GM12878 (cell line): ENCODE measurements around the gene HUWE1. TPM values are rescaled to one million over a fixed set of nuclear protein-coding genes. Genes with fewer than 3 reads are reported as not detected.
A peak's percentile ranks its signal among the peaks of the same experiment; 100 is the strongest.

ENCODE experiments used
- ATAC-seq: fragments of 200-7000 bp; cut with Tn5 transposase; 3 replicates; pipeline ENCODE4 v1.9.1; 2020; ENCODE audit warnings: mild to moderate bottlenecking, moderate library complexity
- BruUV-seq: library from RNA; stranded (reverse); fragments of 400-500 nt; replicated peaks from 2 replicates; lab custom pipeline; 2021; lab: Mats Ljungman, UMichigan
- CTCF ChIA-PET: fragments of 300-600 bp; sonication (Branson Sonifier 250); formaldehyde crosslinking; extraction: SDS; loops from one replicate; lab custom pipeline; 2021; ENCODE audit warnings: inconsistent platforms; lab: Yijun Ruan, JAX
- POLR2A ChIA-PET: fragments of 350-600 bp; formaldehyde crosslinking; extraction: SDS; loops from one replicate; lab custom pipeline; 2021; ENCODE audit warnings: inconsistent platforms; lab: Charles Lee
- RAD21 ChIA-PET: fragments of 300-600 bp; sonication (Branson Sonifier 250); formaldehyde crosslinking; loops from one replicate; lab custom pipeline; 2023; ENCODE audit warnings: antibody characterized with exemption; ENCODE audit not compliant: unreplicated experiment; lab: Charles Lee
- SMC1A ChIA-PET: fragments of 300-600 bp; sonication (Branson Sonifier 250); formaldehyde crosslinking; loops from one replicate; lab custom pipeline; 2023; ENCODE audit not compliant: unreplicated experiment, uncharacterized antibody; lab: Charles Lee
- DNase-seq: peaks from one replicate; pipeline ENCODE4 v3.0.0-alpha.2; 2011; ENCODE audit warnings: low read depth, low spot score
- FAIRE-seq: peaks from 3 replicates; lab custom pipeline; 2011; peaks lifted over from hg19 to GRCh38; lab: Jason Lieb, UNC
- H2AFZ ChIP-seq: 2 replicates; pipeline ENCODE4 v1.6.0; 2011; ENCODE audit warnings: low read depth, low read length, control low read depth; ENCODE audit not compliant: control insufficient read depth
- H3K27ac ChIP-seq: 2 replicates; pipeline ENCODE4 v1.5.1; 2011; ENCODE audit warnings: control low read depth; ENCODE audit not compliant: control insufficient read depth, insufficient read depth
- H3K27me3 ChIP-seq, 2 experiments: replicated peaks in 1 of 2; 2 replicates each; pipeline versions ENCODE4 v1.6.0 to v1.6.1; 2011; ENCODE audit warnings: low read length in 1 of 2; ENCODE audit not compliant: control insufficient read depth in 2 of 2, insufficient read depth in 2 of 2
- H3K36me3 ChIP-seq, 2 experiments: 2 replicates each; pipeline ENCODE4 v1.5.1; 2011; ENCODE audit warnings: low read length in 1 of 2; ENCODE audit not compliant: control insufficient read depth in 2 of 2, insufficient read depth in 2 of 2
- H3K4me1 ChIP-seq: 2 replicates; pipeline ENCODE4 v1.6.1; 2011; ENCODE audit warnings: mild to moderate bottlenecking, low read length, moderate library complexity, mixed read lengths; ENCODE audit not compliant: control insufficient read depth, insufficient read depth
- H3K4me2 ChIP-seq: 2 replicates; pipeline ENCODE4 v1.6.0; 2011; ENCODE audit warnings: control low read depth; ENCODE audit not compliant: control insufficient read depth, insufficient read depth
- H3K4me3 ChIP-seq: fragments of 200-600 bp; sonication (generic); 2 replicates; pipeline ENCODE4 v1.5.1; 2016
- H3K79me2 ChIP-seq: 2 replicates; pipeline ENCODE4 v1.6.0; 2011; ENCODE audit warnings: low read length; ENCODE audit not compliant: control insufficient read depth, insufficient read depth
- H3K9ac ChIP-seq: 2 replicates; pipeline ENCODE4 v1.8.0; 2011; ENCODE audit warnings: low read length, control low read depth, mixed read lengths; ENCODE audit not compliant: control insufficient read depth, insufficient read depth
- H3K9me3 ChIP-seq: replicated peaks from 3 replicates; pipeline ENCODE4 v1.5.1; 2011; ENCODE audit warnings: mild to moderate bottlenecking, low read length; ENCODE audit not compliant: control insufficient read depth, insufficient read depth
- H4K20me1 ChIP-seq: 2 replicates; pipeline ENCODE4 v1.6.0; 2011; ENCODE audit not compliant: control insufficient read depth, insufficient read depth
- ATF2 ChIP-seq: IDR thresholded peaks from 2 replicates; pipeline ENCODE4 v1.6.1; 2012; ENCODE audit warnings: low read length, inconsistent platforms
- ATF7 ChIP-seq: fragments of 450-650 bp; IDR thresholded peaks from 2 replicates; pipeline ENCODE4 v1.6.1; 2016; ENCODE audit warnings: low read depth, mild to moderate bottlenecking
- BCL11A ChIP-seq: IDR thresholded peaks from 2 replicates; pipeline ENCODE4 v1.6.1; 2011; ENCODE audit warnings: low read depth, low read length
- CBX5 ChIP-seq: sonication (generic); IDR thresholded peaks from 2 replicates; pipeline ENCODE4 v1.6.1; 2016; ENCODE audit warnings: low read depth, moderate library complexity, mild to moderate bottlenecking, inconsistent platforms
- CREB1 ChIP-seq: IDR thresholded peaks from 2 replicates; pipeline ENCODE4 v1.6.1; 2012; ENCODE audit warnings: low read depth, mild to moderate bottlenecking, inconsistent platforms
- EED ChIP-seq: sonication (generic); IDR thresholded peaks from 2 replicates; pipeline ENCODE4 v1.6.1; 2016; ENCODE audit warnings: antibody characterized with exemption, low read depth
- EP300 ChIP-seq, 2 experiments: fragments of 150-350 bp in 1 of 2; IDR thresholded peaks; 2 replicates each; pipeline ENCODE4 v1.6.1; 2011 to 2012; ENCODE audit warnings: low read depth in 2 of 2, low read length in 2 of 2, borderline replicate concordance in 1 of 2, improper control_type of control experiment in 1 of 2, inconsistent platforms in 1 of 2; ENCODE audit not compliant: control insufficient read depth in 1 of 2
- ETV6 ChIP-seq, 2 experiments: fragments of 450-650 bp in 1 of 2; IDR thresholded peaks in 1 of 2; conservative IDR thresholded peaks in 1 of 2; 2 replicates each; pipeline ENCODE4 v1.6.1; 2014; ENCODE audit warnings: antibody characterized with exemption in 1 of 2, borderline replicate concordance in 1 of 2, low read depth in 1 of 2, mild to moderate bottlenecking in 1 of 2, moderate library complexity in 1 of 2
- IKZF2 ChIP-seq, 2 experiments: fragments of 450-650 bp; IDR thresholded peaks; 2 replicates each; pipeline ENCODE4 v1.6.1; 2017; ENCODE audit warnings: mild to moderate bottlenecking in 2 of 2, moderate library complexity in 2 of 2
- JUNB ChIP-seq: IDR thresholded peaks from 2 replicates; pipeline ENCODE4 v1.6.1; 2016; ENCODE audit warnings: antibody characterized with exemption, mild to moderate bottlenecking
- MEF2A ChIP-seq: IDR thresholded peaks from 2 replicates; pipeline ENCODE4 v1.6.1; 2011; ENCODE audit warnings: low read depth, mild to moderate bottlenecking, low read length, moderate library complexity; ENCODE audit not compliant: insufficient read depth
- MTA2 ChIP-seq: fragments of 450-650 bp; IDR thresholded peaks from 2 replicates; pipeline ENCODE4 v1.6.1; 2016; ENCODE audit warnings: low read depth, mild to moderate bottlenecking, moderate library complexity
- NFIC ChIP-seq: IDR thresholded peaks from 2 replicates; pipeline ENCODE4 v1.6.1; 2012; ENCODE audit warnings: low read depth, mild to moderate bottlenecking, inconsistent platforms, low read length, moderate library complexity
- PAX5 ChIP-seq: IDR thresholded peaks from 2 replicates; pipeline ENCODE4 v1.6.1; 2011; ENCODE audit warnings: low read depth, low read length, borderline replicate concordance
- RELB ChIP-seq: fragments of 450-650 bp; IDR thresholded peaks from 2 replicates; pipeline ENCODE4 v1.6.1; 2017; ENCODE audit warnings: low read depth, mild to moderate bottlenecking, moderate library complexity
- RUNX3 ChIP-seq: IDR thresholded peaks from 2 replicates; pipeline ENCODE4 v1.6.1; 2012; ENCODE audit warnings: low read length, inconsistent platforms
- SPI1 ChIP-seq: IDR thresholded peaks from 2 replicates; pipeline ENCODE4 v1.6.1; 2011; ENCODE audit warnings: low read depth, mild to moderate bottlenecking, low read length, moderate library complexity, borderline replicate concordance; ENCODE audit not compliant: insufficient read depth
- YY1 ChIP-seq: IDR thresholded peaks from 2 replicates; pipeline ENCODE4 v1.6.1; 2011; ENCODE audit warnings: low read depth, mild to moderate bottlenecking, low read length
- ZZZ3 ChIP-seq: IDR thresholded peaks from 2 replicates; pipeline ENCODE4 v1.6.1; 2011; ENCODE audit warnings: low read depth; ENCODE audit not compliant: control insufficient read depth, insufficient read length
- WGBS: methylation state at CpG from one replicate; pipeline ENCODE4 v1.1.6; 2016; ENCODE audit warnings: low lambda C conversion rate; ENCODE audit not compliant: insufficient replicate concordance, insufficient coverage; ENCODE audit errors: missing lambda C conversion rate; 5-methylcytosine and 5-hydroxymethylcytosine counted together
- in situ Hi-C: fragments of 300-500 bp; cut with MboI; formaldehyde crosslinking; loops from 9 replicates; pipeline ENCODE4 v1.14.3; 2018; ENCODE audit warnings: mixed read lengths
- intact Hi-C: fragments of 100-400 bp; cut with micrococcal nuclease; formaldehyde crosslinking; loops from one replicate; pipeline ENCODE4 v1.14.2; 2022; ENCODE audit not compliant: unreplicated experiment
- polyA plus RNA-seq, 11 experiments: library from polyadenylated mRNA; depleted of rRNA in 4 of 11; unstranded in 6 of 11; stranded (reverse) in 5 of 11; fragments of >200 nt; fragmentation: Nextera tagmentation in 4 of 11; fragmentation: Illumina TruSeq in 1 of 11; extraction: Ambion mirVana in 4 of 11; extraction: Trizol in 1 of 11; gene quantifications; 1 replicate in 1 of 11; 2 replicates in 10 of 11; pipeline versions ENCODE4 v1.2.1 to v1.2.3, GENCODE V29; 2011 to 2016; ENCODE audit warnings: inconsistent platforms in 2 of 11, missing spikeins in 2 of 11, low read depth in 1 of 11
- total RNA-seq, 4 experiments: library from RNA; depleted of rRNA in 3 of 4; stranded (reverse); fragments of >200 nt in 3 of 4; fragmentation: Illumina TruSeq in 1 of 4; extraction: Trizol in 1 of 4; gene quantifications; 2 replicates each; pipeline versions ENCODE4 v1.2.1 to v1.2.3, GENCODE V29; 2013 to 2021
- TF ChIP-seq, protein P1 (sequence below): fragments of 150-350 bp; IDR thresholded peaks from 2 replicates; pipeline ENCODE4 v1.6.1; 2014; ENCODE audit warnings: mild to moderate bottlenecking, low read depth, low read length

Gene HUWE1
- total and polyA plus RNA-seq, 10 of the 15 experiments (the other 5 are each of a cell fraction or from before 2014, with no cell fraction given) = 35.9 to 280 (median 100) TPM

GRCh38 chrX:53732797-53733196 lies 46.3 kb upstream of the HUWE1 start:
- H3K9ac ChIP-seq = no peak overlapping the region
- SMC1A ChIA-PET = interaction anchor here (1.8 to 2.3 kb wide), 3 partner anchors 16 to 48 kb away, joined by 7 to 12 read pairs (median 9); no protein-coding TSS in a partner anchor
- H3K4me2 ChIP-seq = peak overlapping the region; percentile 15
- peak overlapping the region; percentile 66 for H3K27ac ChIP-seq
- H3K9me3 ChIP-seq = no peaks in the 10 kb centered on the region; the same call in 2 of the 3 replicates
- no peaks in the 10 kb centered on the region for H4K20me1 ChIP-seq
- DNase-seq (no peak), FAIRE-seq (peak; percentile 38), ATAC-seq (peak; percentile 89)
- intact Hi-C loops = loop anchor here (1.0 kb wide), 1 partner anchor 14 kb away; no protein-coding TSS in a partner anchor
- no peaks in the 10 kb centered on the region for H3K27me3 ChIP-seq
- RAD21 ChIA-PET = interaction anchor here (1.1 to 3.2 kb wide), 6 partner anchors 16 to 49 kb away, joined by 3 to 17 read pairs (median 6); partner anchors contain the start of gene HUWE1
- H3K79me2 ChIP-seq = no peaks in the 10 kb centered on the region
- no peak overlapping the region for H3K4me3 ChIP-seq
- POLR2A ChIA-PET = interaction anchor here (2.6 kb wide), 1 partner anchor 16 kb away, joined by 6 read pairs; no protein-coding TSS in a partner anchor
- 6% methylated on average over 2 of the region's 2 CpGs for WGBS
- CTCF ChIA-PET = no interaction called here
- H3K4me1 ChIP-seq = peaks cover 5% of the 10 kb centered on the region
- H2AFZ ChIP-seq = peak overlapping the region; percentile 25
- no peaks in the 10 kb centered on the region for H3K36me3 ChIP-seq
- no TSS peak for BruUV-seq
- in situ Hi-C loops = no loop called here
- TF ChIP-seq ATF2 = peak; percentile 79; the same call in 1 of the 2 replicates
- TF ChIP-seq JUNB = peak; percentile 84
- peak; percentile 16; the same call in 1 of the 2 replicates for TF ChIP-seq RELB
- no peak for TF ChIP-seq ZZZ3
- peak in 1 of 2 experiments; percentile 81; a peak in 2 of 4 replicates for TF ChIP-seq ETV6 (conservative IDR thresholded peaks at IDR 0.05 in 1 of 2, IDR thresholded peaks at IDR 0.05 in 1 of 2; ENCODE audit: borderline replicate concordance in 1 of 2, low read depth in 1 of 2)
- peak in 1 of 2 experiments; percentile 54; a peak in 1 of 4 replicates for TF ChIP-seq EP300 (IDR thresholded peaks at IDR 0.05; ENCODE audit: borderline replicate concordance in 1 of 2, control insufficient read depth in 1 of 2, low read depth in 2 of 2, low read length in 2 of 2)
- TF ChIP-seq BCL11A = peak; percentile 62; the same call in 1 of the 2 replicates
- peak; percentile 34; the same call in 1 of the 2 replicates for TF ChIP-seq MTA2
- peak; percentile 60 for TF ChIP-seq SPI1
- peak; percentile 66; the same call in 1 of the 2 replicates for TF ChIP-seq MEF2A
- TF ChIP-seq CBX5 = no peak
- peak; percentile 22; the same call in 1 of the 2 replicates for TF ChIP-seq YY1
- peak; percentile 70 for TF ChIP-seq EED
- TF ChIP-seq NFIC = peak; percentile 82
- peak; percentile 75; the same call in 1 of the 2 replicates for TF ChIP-seq PAX5
- TF ChIP-seq ATF7 = 0 out of 2 replicates have a peak, but pooled peaks have one; percentile 32
- TF ChIP-seq RUNX3 = peak; percentile 37; the same call in 1 of the 2 replicates
- TF ChIP-seq IKZF2 (IDR thresholded peaks at IDR 0.05) = peak in 1 of 2 experiments; percentile 9; a peak in 1 of 4 replicates
- TF ChIP-seq CREB1 = 0 out of 2 replicates have a peak, but pooled peaks have one; percentile 45
- TF ChIP-seq, protein P1, sequence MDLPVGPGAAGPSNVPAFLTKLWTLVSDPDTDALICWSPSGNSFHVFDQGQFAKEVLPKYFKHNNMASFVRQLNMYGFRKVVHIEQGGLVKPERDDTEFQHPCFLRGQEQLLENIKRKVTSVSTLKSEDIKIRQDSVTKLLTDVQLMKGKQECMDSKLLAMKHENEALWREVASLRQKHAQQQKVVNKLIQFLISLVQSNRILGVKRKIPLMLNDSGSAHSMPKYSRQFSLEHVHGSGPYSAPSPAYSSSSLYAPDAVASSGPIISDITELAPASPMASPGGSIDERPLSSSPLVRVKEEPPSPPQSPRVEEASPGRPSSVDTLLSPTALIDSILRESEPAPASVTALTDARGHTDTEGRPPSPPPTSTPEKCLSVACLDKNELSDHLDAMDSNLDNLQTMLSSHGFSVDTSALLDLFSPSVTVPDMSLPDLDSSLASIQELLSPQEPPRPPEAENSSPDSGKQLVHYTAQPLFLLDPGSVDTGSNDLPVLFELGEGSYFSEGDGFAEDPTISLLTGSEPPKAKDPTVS = no peak
